OCI-LY7 (cell line): ENCODE results near the gene ASMT. TPM values are rescaled to one million over a fixed set of nuclear protein-coding genes. Genes with fewer than 3 reads are reported as not detected.
"Not testable (repeated sequence)": the region's sequence is repeated elsewhere in the genome, so short reads cannot be mapped to it uniquely, and the experiment has no call there.

Experiments
- BruUV-seq: library from RNA; stranded (reverse); fragments of 400-500 nt; replicated peaks from 2 replicates; lab custom pipeline; 2021; lab: Mats Ljungman, UMichigan
- CTCF ChIA-PET: fragments of 300-600 bp; sonication (Branson Sonifier 250); formaldehyde crosslinking; loops from one replicate; lab custom pipeline; 2022; ENCODE audit warnings: antibody characterized with exemption; ENCODE audit not compliant: unreplicated experiment; lab: Charles Lee
- POLR2A ChIA-PET: fragments of 300-600 bp; sonication (Branson Sonifier 250); formaldehyde crosslinking; loops from one replicate; lab custom pipeline; 2022; ENCODE audit warnings: antibody characterized with exemption; lab: Charles Lee
- DNase-seq: peaks from one replicate; pipeline ENCODE4 v3.0.0-alpha.2; 2015; ENCODE audit warnings: low spot score
- H2AFZ ChIP-seq: fragments of 200-600 bp; sonication (generic), shearing (Covaris generic); 2 replicates; pipeline ENCODE4 v1.6.1; 2014; ENCODE audit warnings: mild to moderate bottlenecking, antibody characterized with exemption, low read length, moderate library complexity
- H3K27ac ChIP-seq: fragments of 200-600 bp; sonication (generic); 2 replicates; pipeline ENCODE4 v1.5.1; 2014; ENCODE audit warnings: mixed run types, low read depth, mild to moderate bottlenecking, moderate library complexity, low read length, inconsistent platforms; ENCODE audit not compliant: poor library complexity, severe bottlenecking
- H3K36me3 ChIP-seq: fragments of 200-600 bp; sonication (generic); 2 replicates; pipeline ENCODE4 v1.6.1; 2014; ENCODE audit warnings: mild to moderate bottlenecking, antibody characterized with exemption, low read length, moderate library complexity, mixed read lengths; ENCODE audit not compliant: insufficient read depth
- H3K4me1 ChIP-seq: fragments of 200-600 bp; sonication (generic); 2 replicates; pipeline ENCODE4 v1.5.1; 2014; ENCODE audit warnings: mild to moderate bottlenecking, low read length; ENCODE audit not compliant: insufficient read depth, poor library complexity, severe bottlenecking
- H3K4me2 ChIP-seq: fragments of 200-600 bp; sonication (generic); 2 replicates; pipeline ENCODE4 v1.6.1; 2014; ENCODE audit warnings: mild to moderate bottlenecking, low read length
- H3K4me3 ChIP-seq: fragments of 200-600 bp; sonication (generic); 2 replicates; pipeline ENCODE4 v1.5.1; 2014; ENCODE audit warnings: mild to moderate bottlenecking, low read depth, low read length; ENCODE audit not compliant: poor library complexity, severe bottlenecking
- H3K79me2 ChIP-seq: fragments of 200-600 bp; sonication (generic); 2 replicates; pipeline ENCODE4 v1.6.1; 2016; ENCODE audit warnings: low read depth, mild to moderate bottlenecking, low read length, moderate library complexity, mixed read lengths; ENCODE audit not compliant: insufficient read depth
- H3K9me2 ChIP-seq: fragments of 200-600 bp; sonication (generic); 2 replicates; pipeline ENCODE4 v1.6.1; 2016; ENCODE audit warnings: mild to moderate bottlenecking, low read length, mixed read lengths; ENCODE audit not compliant: insufficient read depth
- H3K9me3 ChIP-seq: fragments of 200-600 bp; sonication (generic); 2 replicates; pipeline ENCODE4 v1.6.1; 2014; ENCODE audit warnings: mild to moderate bottlenecking, mixed run types, low read length, mixed read lengths
- H4K20me1 ChIP-seq: fragments of 200-600 bp; sonication (generic); 2 replicates; pipeline ENCODE4 v1.6.1; 2014; ENCODE audit warnings: mild to moderate bottlenecking, antibody characterized with exemption, low read length, moderate library complexity, mixed read lengths; ENCODE audit not compliant: insufficient read depth
- CTCF ChIP-seq: fragments of 200-600 bp; sonication (generic); conservative IDR thresholded peaks from 2 replicates; pipeline ENCODE4 v1.5.1; 2014; ENCODE audit warnings: mild to moderate bottlenecking, antibody characterized with exemption, low read length, moderate library complexity, mixed read lengths
- EZH2phosphoT487 ChIP-seq: fragments of 200-600 bp; sonication (generic); IDR thresholded peaks from 2 replicates; pipeline ENCODE4 v1.6.1; 2018; ENCODE audit warnings: low read depth, borderline replicate concordance, mild to moderate bottlenecking, mixed run types, antibody characterized with exemption, low read length, moderate library complexity, mixed read lengths
- intact Hi-C: fragments of 100-400 bp; cut with micrococcal nuclease; formaldehyde crosslinking; loops from one replicate; pipeline ENCODE4 v1.10.0; 2022; ENCODE audit not compliant: unreplicated experiment
- total RNA-seq, 2 experiments: library from RNA; depleted of rRNA in 1 of 2; stranded (reverse); fragments of >200 nt in 1 of 2; shearing (Covaris generic) in 1 of 2; gene quantifications; 2 replicates each; pipeline ENCODE4 v1.2.3, GENCODE V29; 2014 to 2022

ASMT gene
- total RNA-seq, 2 experiments from 2014 or later = 0.16 TPM; not detected in 1

GRCh38 chrX:1618689-1619088 is 3.8 kb downstream of the ASMT start:
- no peaks in the 10 kb centered on the region for H3K9me3 ChIP-seq
- ChIA-PET CTCF (no interaction called here), POLR2A (no interaction called here)
- BruUV-seq = no TSS peak
- peaks cover 18% of the 10 kb centered on the region for H3K4me1 ChIP-seq
- no peak overlapping the region for H3K27ac ChIP-seq
- H3K9me2 ChIP-seq = no peaks in the 10 kb centered on the region
- no peak overlapping the region for H3K4me3 ChIP-seq
- DNase-seq = no peak
- TF ChIP-seq CTCF = no peak
- TF ChIP-seq EZH2phosphoT487 = no peak
- no peaks in the 10 kb centered on the region for H3K79me2 ChIP-seq
- H3K36me3 ChIP-seq = no peaks in the 10 kb centered on the region
- H3K4me2 ChIP-seq = no peak overlapping the region
- intact Hi-C loops = no loop called here
- H4K20me1 ChIP-seq = no peaks in the 10 kb centered on the region
- H2AFZ ChIP-seq = no peak overlapping the region

GRCh38 chrX:1623691-1624090 is 8.8 kb downstream of the ASMT start:
- POLR2A ChIA-PET = no interaction called here
- CTCF ChIA-PET = no interaction called here
- TF ChIP-seq EZH2phosphoT487 = no peak
- TF ChIP-seq CTCF = no peak
- Histone ChIP-seq H3K9me2 (no peaks in the 10 kb centered on the region), H3K4me3 (no peak overlapping the region), H4K20me1 (no peaks in the 10 kb centered on the region), H3K4me2 (no peak overlapping the region), H2AFZ (no peak overlapping the region; the same call in 1 of the 2 replicates), H3K9me3 (no peaks in the 10 kb centered on the region), H3K4me1 (peaks cover 18% of the 10 kb centered on the region), H3K27ac (no peak overlapping the region), H3K36me3 (no peaks in the 10 kb centered on the region), H3K79me2 (no peaks in the 10 kb centered on the region)
- DNase-seq = no peak
- no TSS peak for BruUV-seq
- intact Hi-C loops = no loop called here

DNA sequence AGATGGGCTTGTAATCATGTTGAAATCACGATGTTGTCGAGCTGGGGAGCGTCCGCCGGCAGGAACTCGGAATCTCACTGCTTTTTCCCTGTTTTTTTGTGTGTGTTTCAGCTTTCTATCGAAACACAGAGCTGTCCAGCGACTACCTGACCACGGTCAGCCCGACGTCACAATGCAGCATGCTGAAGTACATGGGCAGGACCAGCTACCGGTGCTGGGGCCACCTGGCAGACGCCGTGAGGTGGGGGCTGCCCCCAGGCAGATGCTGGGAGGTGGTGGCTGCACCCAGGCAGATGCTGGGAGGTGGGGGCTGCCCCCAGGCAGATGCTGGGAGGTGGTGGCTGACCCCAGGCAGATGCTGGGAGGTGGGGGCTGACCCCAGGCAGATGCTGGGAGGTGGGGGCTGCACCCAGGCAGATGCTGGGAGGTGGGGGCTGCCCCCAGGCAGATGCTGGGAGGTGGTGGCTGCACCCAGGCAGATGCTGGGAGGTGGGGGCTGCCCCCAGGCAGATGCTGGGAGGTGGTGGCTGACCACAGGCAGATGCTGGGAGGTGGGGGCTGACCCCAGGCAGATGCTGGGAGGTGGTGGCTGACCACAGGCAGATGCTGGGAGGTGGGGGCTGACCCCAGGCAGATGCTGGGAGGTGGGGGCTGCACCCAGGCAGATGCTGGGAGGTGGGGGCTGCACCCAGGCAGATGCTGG is 9.4 kb downstream of the ASMT start:
- H3K4me2 ChIP-seq, H3K4me3 ChIP-seq, H3K9me3 ChIP-seq, H3K79me2 ChIP-seq, H4K20me1 ChIP-seq, H3K9me2 ChIP-seq, H3K27ac ChIP-seq, H3K36me3 ChIP-seq, BruUV-seq, DNase-seq, H2AFZ ChIP-seq, POLR2A ChIA-PET, CTCF ChIA-PET, intact Hi-C loops: not testable (repeated sequence)
- peaks cover 18% of the 10 kb centered on the region for H3K4me1 ChIP-seq

- BruUV-seq, H3K36me3 ChIP-seq, H3K27ac ChIP-seq, H3K4me3 ChIP-seq, intact Hi-C loops, H3K9me2 ChIP-seq, DNase-seq, POLR2A ChIA-PET, H3K4me2 ChIP-seq, CTCF ChIA-PET, H2AFZ ChIP-seq, H3K79me2 ChIP-seq, H3K9me3 ChIP-seq, H4K20me1 ChIP-seq: not testable (repeated sequence)
- peaks cover 18% of the 10 kb centered on the region for H3K4me1 ChIP-seq
Measured at GRCh38 chrX:1624861-1625215, 10.0 kb downstream of the ASMT start.
